Duodenal mucosa (tissue), 2 donors: ENCODE results near the gene C3orf62.

ENCODE experiments used
- H3K27ac ChIP-seq: one replicate; pipeline ENCODE4 v1.7.0; 2013; ENCODE audit warnings: low read depth, low read length
- H3K27me3 ChIP-seq, 2 donors: one replicate each; pipeline ENCODE4 v1.7.0; 2013; ENCODE audit warnings: low read length in 2 of 2, control low read depth in 1 of 2; ENCODE audit not compliant: insufficient read depth in 2 of 2, control insufficient read depth in 1 of 2
- H3K36me3 ChIP-seq, 2 donors: one replicate each; pipeline ENCODE4 v1.7.0; 2013; ENCODE audit warnings: low read length in 2 of 2, control low read depth in 1 of 2; ENCODE audit not compliant: insufficient read depth in 2 of 2, control insufficient read depth in 1 of 2
- H3K4me1 ChIP-seq, 2 donors: one replicate each; pipeline ENCODE4 v1.7.0; 2013; ENCODE audit warnings: low read length in 2 of 2, control low read depth in 1 of 2; ENCODE audit not compliant: insufficient read depth in 2 of 2, control insufficient read depth in 1 of 2
- H3K4me3 ChIP-seq, 2 donors: one replicate each; pipeline ENCODE4 v1.7.0; 2013; ENCODE audit warnings: low read length in 2 of 2, low read depth in 1 of 2
- H3K9ac ChIP-seq, 2 donors: one replicate each; pipeline ENCODE4 v1.7.0; 2013; ENCODE audit warnings: low read length in 2 of 2, low read depth in 1 of 2
- H3K9me3 ChIP-seq, 2 donors: one replicate each; pipeline ENCODE4 v1.7.0; 2013; ENCODE audit warnings: low read length in 2 of 2, control low read depth in 1 of 2; ENCODE audit not compliant: control insufficient read depth in 1 of 2

C3orf62 gene

GRCh38 chr3:49219132-49219531 lies 57.9 kb downstream of the C3orf62 start:
- Histone ChIP-seq H3K27me3 (no peaks in the 10 kb centered on the region), H3K36me3 (no peaks in the 10 kb centered on the region), H3K4me1 (peaks cover 0 to 9% of the 10 kb centered on the region in 2 donors), H3K9me3 (peaks cover 0 to under 1% of the 10 kb centered on the region in 2 donors), H3K4me3 (no peak overlapping the region), H3K27ac (no peak overlapping the region), H3K9ac (no peak overlapping the region)
